ENCODE results near the gene ZNF500.
"Not testable (repeated sequence)": the region's sequence is repeated elsewhere in the genome, so short reads cannot be mapped to it uniquely, and the experiment has no call there.

The ZNF500 gene

DNA sequence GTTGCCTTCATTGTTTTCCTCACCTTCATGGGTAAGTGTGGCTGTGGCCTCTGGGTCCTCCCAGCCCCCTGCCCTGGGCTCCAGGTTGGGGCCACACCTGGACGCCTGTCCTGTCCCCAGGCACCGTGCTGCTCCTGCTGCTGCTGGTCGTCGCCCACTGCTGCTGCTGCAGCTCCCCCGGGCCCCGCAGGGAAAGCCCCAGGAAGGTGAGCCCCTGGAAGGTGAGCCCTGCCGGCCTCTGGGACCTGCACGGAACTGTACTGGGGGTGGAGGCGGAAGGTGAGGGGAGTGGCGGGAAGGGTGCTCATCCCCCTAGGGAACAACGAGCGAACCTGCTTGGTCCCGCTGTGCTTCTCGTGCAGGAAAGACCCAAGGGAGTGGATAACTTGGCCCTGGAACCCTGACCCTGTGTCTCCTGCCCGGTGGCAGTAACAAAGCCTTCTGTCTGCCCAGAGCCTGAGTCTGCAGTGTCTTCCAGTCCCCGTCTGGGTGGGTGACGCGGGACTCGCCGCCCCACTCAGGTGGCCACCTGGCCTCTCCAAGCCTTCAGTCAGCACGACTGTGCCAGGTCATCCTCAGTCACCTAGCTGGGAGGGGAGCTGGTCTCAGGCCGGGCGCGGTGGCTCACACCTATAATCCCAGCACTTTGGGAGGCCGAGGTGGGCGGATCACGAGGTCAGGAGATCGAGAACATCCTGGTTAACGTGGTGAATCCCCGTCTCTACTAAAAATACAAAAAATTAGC lies 29.0 kb upstream of the ZNF500 start:
- no peak for DNase-seq

DNA sequence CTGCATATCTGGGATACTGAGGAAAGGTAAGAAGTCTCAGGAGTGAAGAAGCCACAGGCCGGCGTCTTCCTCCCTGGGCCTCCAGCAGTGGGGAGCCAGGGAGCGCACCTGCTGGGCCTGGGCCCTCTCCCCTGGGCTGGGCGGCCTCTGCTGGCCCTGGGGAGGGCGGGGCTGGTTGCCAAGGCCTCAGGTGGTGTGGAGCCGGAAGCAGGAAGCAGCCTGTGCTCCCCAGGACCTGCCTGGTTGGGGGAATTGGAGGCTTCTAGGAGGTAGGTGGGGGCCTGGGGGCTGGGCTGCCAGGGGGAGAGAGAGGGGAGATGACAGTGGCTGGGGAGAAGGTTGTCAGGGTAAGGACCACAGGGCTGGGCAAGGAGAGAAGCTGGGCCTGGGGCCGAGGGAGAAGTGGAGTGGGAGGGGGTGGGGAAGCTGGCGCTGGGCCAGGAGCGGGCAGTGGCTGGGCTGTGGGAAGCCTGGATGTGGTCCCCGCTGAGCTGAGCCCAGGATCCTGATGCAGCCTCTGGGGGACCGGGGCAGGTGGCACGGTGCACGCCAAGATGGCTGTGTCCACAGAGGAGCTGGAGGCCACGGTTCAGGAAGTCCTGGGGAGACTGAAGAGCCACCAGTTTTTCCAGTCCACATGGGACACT lies 28.3 kb upstream of the ZNF500 start, which contains the start of gene SMIM22:
Gene SMIM22, plus strand, starts transcription at position 189 of the 647 bp plus-strand sequence. Its CDS starts 366 bp downstream, at position 555.
- no peak for DNase-seq

DNA sequence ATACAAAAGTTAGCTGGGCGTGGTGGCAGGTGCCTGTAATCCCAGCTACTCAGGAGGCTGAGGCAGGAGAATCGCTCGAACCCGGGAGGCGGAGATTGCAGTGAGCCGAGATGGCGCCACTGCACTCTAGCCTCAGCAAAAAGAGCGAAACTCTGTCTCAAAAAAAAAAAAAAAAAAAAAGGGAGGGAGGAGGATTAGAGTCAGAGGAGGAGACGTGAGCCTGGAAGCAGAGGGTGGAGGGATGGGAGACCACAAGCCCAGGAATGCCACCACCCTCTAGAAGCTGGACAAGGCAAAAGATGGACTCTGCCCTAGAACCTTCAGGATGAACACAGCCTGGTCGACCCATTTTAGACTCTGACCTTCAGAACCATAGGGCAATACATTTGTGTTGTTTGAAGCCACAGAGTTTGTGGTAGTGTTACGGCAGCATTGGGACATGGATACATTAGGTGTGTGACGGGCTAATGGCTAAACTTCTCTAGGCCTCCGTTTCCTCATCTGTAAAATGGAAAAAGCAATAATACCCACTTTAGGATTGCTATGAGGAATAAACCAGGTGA lies 26.1 kb upstream of the ZNF500 start:
- no peak for DNase-seq

DNA sequence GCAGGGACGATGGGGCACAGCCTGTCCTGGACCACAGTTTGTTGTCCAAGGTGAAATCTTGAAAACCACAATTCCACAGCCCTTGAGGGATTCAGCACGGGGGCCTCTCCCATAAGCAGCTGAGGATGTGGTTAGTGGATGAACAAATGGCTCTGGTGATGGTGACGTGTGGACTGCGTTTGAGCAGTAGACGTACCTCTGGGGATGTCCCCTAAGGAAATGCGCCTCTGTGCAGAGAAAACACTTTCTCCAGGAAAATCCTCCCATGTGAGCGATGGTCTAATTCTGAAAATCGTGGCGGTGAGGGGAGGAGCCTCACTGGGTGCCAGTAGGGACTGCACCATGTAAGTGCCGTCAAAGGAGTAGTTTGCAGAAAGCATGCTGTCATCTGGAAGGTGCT lies 23.9 kb upstream of the ZNF500 start:
- no peak for DNase-seq

DNA sequence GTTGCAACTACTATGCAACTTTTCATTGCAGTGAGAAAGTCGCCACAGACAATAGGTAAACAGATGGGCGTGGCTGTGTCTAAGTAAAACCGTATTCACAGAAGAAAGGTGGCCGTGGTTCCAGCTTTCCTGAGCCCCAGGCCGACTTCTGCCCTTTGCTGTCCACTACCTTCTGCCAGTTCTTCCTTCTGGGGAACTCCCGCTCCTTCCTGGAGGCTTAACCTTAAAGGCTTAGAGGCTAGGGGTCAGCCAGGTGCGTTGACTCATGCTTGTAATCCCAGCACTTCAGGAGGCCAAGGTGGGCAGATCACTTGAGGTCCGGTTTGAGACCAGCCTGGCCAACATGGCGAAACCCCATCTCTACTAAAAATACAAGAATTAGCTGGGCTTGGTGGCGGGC lies 23.3 kb upstream of the ZNF500 start:
- no peak for DNase-seq

DNA sequence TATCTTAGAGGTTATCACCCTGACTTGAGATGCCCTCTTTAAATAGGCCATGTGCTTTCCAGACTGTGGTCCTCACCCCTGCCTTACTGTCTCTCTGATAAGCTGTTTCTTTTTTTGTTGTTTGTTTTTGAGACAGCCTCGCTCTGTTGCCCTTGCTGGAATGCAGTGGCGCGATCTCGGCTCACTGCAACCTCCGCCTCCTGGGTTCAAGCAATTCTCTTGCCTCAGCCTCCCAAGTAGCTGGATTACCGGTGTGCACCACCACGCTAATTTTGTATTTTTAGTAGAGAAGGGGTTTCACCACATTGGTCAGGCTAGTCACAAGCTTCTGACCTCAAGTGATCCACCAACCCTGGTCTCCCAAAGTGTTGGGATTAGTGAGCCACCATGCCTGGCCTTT lies 21.9 kb upstream of the ZNF500 start:
- DNase-seq, result no peak

DNA sequence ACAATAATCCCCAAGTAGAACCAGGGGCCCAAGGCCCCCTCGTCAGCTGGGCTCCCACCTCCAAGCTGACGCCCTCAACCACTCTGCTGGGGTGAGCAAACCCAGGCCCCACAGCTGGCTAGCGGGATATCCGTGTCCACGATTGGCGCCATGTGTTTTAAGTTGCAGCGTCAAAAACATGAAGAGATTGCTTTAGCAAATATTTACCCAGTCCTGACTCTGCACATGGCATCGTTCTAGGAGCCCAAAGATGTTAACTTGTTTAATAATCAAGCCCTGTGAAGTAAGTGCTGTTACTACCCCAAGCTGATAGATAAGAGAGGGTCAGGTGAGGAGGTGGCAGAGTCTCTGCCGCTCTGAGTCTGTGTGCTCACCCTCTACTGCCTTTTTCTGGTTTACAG lies 21.5 kb upstream of the ZNF500 start:
- DNase-seq, result no peak

DNA sequence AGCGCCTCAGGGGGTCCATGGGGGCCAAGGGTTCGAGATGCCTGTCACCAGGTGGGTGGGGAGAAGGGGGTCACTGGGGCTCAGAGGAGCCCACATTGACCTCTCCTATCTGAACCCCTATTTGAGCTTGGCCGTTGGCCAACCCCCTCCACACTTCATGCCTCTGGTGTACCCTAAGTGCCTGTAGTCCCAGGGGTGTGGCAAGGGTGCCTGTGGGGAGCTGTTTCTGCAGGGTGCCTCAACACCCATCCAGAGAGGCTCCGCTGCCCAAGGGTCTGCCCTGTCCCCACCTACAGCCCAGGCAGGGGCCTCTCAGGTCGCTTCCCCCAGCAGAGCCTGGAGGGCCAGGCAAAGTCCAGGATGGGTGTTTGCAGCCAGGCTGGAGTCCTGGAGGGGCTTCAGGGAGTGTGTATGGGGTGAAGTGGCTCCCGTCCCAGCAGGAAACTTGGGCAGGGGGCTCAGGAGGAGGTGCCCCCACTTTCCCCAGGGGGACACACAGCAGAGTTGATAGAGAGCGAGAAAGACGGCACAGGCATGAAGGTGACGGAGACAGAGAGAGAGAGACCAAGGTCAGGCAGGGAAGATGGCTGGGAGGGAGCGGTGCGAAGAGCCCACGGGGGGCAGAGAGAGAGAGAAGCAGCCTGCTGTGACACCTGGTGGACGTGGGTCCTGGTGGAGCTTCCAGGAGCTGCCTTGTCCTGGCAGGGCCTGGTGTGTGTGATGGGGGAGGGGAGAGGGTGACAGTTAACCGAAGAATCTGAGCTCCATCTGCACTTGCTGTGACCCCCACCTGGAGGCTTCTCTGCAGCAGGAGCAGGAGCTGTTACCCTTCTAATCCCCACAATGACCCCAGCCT lies 20.9 kb upstream of the ZNF500 start, which contains the start of gene SEPTIN12:
Gene SEPTIN12, minus strand, starts transcription at position 719 of the 856 bp plus-strand sequence. Its CDS starts 700 bp downstream, at position 19.
- DNase-seq, result no peak

DNA sequence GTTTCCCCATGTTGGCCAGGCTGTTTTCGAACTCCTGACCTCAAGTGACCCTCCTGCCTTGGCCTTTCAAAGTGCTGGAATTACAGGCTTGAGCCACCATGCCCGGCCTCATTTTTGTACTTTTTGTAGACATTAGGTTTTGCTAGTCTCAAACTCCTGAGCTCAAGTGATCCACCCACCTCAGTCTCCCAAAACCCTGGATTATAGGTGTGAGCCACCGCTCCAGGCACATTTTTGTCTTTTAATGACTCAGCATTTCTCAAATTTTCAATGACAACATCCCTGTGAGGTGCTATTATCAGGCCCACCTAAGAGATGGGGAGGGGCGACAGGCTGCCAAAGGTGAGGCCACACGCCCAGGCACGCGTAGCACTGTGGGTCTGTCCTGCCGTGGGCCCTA lies 20.1 kb upstream of the ZNF500 start:
- no peak for DNase-seq

DNA sequence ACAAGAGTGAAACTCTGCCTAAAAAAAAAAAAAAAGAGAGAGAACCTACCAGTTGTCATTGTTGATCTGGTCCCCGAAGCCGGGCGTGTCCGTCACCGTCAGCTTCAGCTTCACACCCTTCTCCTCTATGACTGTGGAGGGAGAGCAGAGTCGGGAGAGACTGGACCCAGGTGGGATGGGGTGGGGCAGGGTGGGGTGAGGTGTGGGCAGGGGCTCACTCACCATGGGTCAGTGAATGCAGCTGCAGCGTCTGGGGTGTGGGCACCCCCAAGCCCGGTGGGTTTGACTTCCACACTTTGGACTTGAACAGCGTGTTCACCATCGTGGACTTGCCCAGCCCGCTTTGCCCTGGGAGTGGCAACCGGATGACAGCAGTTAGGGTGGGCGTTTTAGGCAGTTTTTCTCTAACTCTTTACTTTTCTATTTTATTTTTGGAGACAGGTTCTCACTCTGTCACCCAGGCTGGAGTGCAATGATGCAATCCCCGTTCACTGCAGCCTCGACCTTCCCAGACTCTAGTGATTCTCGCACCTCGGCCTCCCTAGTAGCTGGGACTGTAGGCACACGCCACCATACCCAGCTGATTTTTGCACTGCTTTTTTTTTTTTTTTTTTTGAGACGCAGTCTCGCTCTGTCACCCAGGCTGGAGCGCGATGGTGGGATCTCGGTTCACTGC lies 18.9 kb upstream of the ZNF500 start:
- no peak for DNase-seq

DNA sequence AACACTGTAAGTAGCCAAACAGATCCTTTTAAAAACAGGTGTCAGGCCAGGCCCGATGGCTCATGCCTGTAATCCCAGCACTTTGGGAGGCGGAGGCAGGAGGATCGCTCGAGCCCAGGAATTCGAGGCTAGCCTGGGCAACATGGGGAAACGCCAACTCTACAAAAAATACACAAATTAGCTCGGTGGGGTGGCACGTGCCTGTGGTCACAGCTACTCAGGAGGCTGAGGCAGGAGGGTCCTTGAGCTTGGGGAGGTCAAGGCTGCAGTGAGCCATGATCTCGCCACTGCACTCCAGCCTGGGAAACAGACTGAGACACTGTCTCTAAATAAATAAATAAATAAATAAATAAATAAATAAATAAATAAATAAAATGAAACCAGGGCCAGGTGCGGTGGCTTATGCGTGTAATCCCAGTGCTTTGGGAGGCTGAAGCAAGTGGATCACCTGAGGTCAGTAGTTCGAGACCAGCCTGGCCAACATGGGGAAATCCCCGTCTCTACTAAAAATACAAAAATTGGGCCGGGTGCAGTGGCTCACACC lies 17.6 kb upstream of the ZNF500 start:
- not testable (repeated sequence) for DNase-seq

DNA sequence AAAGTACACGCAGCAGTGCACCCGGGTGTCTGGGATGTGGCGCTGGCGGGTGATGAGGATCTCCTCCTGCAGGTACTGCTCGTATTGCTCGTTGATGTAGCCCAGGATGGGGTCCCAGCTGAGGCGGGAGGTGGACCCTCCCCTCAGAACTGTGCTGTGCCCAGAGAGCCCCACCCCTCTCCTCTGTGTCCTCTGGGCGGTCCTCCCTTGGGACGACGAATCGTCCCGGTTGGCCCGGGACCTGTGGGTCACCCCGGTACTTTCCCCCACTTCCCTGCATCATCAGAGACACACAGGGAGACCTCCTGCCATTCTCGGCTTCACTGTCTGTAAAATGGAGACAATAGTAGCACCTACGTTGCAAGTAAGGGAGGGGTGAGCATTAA lies 17.0 kb upstream of the ZNF500 start:
- DNase-seq, result no peak

DNA sequence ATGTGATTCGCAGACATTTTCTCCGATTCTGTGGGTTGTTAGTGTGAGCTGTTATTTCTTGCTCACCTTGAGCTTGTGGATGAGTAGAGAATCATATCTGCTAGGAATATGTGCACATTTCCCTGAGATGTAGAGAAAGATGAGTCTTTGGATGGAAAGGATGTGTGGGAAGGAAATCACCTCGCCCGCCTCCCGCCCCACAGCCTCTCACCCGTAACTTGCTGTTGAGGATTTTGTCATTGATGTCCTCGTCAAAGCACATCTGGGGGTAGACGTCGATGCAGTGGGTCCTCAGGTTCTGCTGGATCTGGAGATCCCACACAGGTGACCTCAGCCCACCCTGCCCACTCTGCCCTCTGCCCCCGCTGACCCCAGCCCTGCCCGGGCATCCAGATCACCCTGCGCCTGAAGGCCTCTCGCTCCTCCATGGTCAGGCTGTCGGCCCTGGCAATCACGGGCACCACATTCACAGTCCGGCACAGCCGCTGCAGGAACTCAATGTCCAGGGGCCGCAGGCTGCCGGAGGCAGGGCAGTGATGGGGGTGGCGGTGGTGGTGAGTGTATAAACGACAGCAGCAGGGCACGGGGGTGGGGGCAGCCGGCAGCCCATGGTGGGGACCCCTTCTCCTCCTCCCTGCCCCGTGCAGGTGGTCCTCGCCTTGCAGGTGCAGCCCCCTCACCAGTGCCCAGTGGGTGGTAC lies 16.4 kb upstream of the ZNF500 start:
- no peak for DNase-seq

DNA sequence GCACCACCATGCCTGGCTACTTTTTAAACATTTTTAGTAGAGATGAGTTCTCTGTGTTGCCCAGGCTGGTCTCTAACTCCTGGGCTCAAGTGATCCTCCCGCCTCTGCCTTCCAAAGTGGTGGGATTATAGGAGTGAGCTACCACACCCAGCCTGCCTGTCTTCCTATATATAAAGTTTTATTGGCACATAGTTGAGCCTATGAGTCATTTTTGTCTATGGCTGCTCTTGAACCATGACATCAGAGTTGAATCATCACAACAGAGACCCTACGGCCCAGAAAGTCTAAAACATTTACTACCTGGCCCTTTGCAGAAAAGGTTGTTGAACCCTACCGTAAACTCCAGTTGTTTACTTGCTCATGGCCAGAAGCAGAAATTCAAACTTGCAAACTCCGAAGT lies 13.3 kb upstream of the ZNF500 start:
- DNase-seq, result no peak

DNA sequence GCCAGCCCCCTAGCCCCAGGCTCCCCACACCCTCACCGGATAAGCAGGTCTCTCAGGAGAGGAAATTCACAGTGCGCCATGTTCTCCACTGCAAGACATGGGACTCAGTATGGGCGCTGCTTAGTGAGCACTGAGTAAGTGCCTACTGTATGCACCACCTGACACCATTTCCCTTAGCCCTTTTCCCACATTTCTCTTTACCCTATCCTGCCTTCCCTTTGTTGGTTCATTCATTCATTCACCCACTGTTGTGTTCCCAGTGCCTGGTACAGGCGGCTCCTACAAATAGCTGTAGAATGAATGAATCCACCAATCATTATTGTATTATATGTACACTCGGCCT lies 11.1 kb upstream of the ZNF500 start:
- DNase-seq, result no peak

DNA sequence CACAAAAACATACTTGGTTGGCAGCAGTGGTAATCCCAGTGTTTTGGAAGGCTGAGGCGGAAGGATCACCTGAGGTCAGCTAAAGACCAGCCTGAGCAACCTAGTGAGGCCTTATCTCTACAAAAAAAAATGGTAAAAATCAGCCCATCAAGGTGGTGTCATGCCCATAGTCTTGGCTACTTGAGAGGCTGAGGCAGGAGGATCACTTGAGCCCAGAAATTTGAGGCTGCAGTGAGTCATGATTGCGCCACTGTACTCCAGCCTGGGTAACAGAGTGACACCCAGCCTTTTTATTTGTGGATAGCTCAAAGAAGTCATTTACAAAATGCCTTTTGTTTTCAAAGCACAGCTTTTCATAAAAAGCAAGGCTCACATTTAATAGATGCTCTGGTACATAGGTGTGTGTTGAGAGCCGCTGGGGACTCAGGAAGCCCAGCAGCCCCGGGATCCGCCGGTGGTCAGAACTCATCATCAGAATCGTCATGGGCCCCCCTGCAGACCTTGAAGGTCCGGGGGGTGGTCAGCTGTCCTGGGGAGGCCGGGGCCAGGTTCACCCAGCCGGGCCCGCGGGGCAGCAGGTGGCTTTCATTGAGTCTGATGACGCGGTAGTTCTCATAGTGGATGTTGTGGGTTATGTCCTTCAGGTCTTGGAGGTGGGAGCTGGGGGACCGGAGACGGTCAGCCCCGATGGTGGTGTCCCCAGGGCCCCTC lies 10.5 kb upstream of the ZNF500 start:
- DNase-seq, result no peak

DNA sequence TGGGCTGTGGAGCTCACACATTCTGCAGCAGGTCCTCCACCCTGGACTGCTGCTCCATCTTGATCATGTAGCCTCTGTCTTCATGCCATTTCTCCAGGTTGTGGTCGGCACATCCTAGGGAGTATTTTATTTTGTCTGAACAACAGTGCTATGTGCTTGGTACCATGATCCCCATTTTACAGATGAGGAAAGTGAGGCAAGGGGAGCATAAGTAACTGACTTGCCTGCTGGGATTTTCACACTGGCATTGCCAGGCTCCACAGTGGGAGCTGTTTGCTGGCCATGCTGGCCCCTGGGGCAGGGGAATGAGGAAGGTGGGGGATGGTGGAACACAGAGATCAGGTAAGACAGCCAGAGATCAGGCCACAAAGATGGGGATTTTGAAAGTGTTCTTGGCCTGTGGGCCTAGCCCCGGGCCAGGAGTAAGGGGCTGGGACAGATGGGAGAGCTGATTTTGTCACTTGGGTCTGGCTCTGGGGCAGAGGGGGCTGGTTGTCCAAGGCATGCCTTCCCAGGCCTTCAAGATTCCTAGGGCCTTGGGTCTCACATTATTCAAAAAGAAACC lies 9.3 kb upstream of the ZNF500 start:
- DNase-seq, result no peak

DNA sequence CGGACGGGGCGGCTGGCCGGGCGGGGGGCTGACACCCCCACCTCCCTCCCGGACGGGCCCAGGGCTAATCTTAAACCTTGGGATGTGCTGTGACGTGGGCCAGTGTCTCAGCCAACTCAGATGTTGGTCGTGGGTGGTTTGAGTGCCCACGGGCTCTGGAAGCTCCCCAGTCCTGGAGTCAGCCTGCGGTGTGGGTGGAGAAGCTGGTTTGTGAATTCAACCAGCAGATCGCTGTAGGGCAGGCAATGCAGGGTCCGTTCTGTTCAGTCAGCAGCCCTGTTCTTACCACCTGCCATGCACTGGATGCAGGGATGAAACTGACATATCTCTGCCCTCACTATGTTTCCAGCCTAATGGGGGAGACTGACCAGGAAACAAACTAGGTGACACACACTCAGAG lies 8.0 kb upstream of the ZNF500 start:
- no peak for DNase-seq

DNA sequence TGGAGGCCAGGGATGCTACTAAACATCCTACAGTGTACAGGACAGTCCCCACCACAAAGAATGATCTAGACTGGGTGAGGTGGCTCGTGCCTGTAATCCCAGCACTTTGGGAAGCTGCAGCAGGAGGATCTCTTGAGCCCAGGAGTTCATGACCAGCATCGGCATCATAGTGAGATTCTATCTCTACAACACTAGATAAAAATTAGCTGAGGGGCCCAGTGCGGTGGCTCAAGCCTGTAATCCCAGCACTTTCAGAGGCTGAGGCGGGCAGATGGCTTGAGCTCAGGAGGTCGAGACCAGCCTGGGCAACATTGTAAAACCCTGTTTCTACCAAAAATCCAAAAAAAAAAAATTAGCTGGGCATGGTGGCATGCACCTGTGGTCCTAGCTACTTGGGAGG lies 5.4 kb upstream of the ZNF500 start:
- no peak for DNase-seq

DNA sequence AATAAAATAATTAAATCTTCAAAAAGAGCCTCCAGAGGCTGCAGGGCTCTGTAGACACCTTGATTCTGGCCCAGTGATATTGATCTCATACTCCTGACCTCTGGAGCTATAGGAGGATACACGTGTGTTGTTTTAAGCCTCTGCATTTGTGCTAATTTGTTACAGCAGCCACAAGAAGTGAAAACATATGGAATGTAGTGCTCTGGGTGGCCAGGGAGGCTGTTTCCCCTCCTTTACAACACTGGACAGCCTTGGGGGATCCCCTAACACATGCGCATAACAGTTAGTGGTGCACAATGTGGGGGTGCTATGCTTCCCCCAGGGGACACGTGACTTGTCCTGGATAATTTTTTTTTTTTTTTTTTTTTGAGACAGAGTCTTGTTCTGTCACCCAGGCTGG lies 4.7 kb upstream of the ZNF500 start:
- DNase-seq, result no peak

DNA sequence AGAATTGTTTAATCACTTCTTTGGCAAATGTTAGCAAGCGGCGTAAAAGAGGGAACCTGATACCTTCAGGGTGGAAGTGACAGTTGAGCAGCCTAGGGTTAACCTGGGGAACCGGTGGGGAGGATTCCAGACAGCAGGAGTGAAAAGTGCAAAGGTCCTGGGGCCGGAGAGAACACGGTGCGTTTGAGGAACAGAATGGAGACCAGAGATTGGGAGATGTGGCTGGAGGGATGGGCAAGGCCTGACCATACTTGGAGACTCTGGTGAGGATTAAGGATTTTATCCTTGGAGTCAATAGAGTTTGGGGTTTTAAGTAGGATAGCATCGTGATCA lies 2.3 kb upstream of the ZNF500 start:
- no peak for DNase-seq

All from CD4-positive, alpha-beta T cell treated with Interleukin-12 subunit alpha and Interleukin-12 subunit beta, for 1 hour (primary cell).